Measurements from ENCODE around the gene PATL2. TPM values are rescaled to one million over a fixed set of nuclear protein-coding genes. Genes with fewer than 3 reads are reported as not detected.

The PATL2 gene
- total RNA-seq, 1 experiment from 2014 or later = 1.2 TPM

DNA sequence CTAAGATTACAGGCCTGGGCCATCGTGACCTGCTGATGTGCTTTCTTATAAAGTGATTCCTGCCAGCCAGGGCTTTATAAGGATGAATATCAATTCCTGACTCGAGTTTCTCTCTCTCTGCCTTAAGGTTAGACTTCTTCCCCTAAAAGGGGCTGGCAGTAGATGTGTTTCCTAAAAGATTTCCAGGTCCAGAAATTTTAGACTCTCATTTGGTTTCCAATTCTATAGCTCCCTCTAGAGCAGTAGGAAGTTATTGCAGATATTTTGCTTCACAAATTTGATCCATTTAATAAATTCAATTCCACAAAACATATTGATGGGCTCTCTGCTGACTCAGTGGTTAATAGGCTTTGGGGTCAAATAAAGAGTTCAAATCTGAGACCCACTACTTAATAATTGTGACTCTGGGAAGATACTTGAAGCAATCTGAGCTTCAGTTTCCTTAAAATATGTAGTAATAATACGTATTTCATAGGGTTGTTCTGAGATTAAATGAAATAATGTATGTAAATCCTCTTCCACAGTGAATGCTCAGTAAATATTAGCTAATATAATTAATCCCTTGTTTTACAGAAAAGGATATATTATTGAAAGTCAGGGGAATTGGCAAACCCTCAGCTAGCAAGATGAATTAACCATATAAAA is 27.3 kb upstream of the PATL2 start:
- no TSS peak for BruUV-seq (replicated peaks)
- peak; percentile 85 for DNase-seq (ENCODE audit: low spot score)
- TF ChIP-seq CTCF (conservative IDR thresholded peaks at IDR 0.05; ENCODE audit: low read depth, low read length) = peak; percentile 81
- TF ChIP-seq EZH2 (IDR thresholded peaks at IDR 0.05; ENCODE audit: borderline replicate concordance, low read depth, low read length, poor library complexity, severe bottlenecking) = no peak
- Histone ChIP-seq H3K4me1 (ENCODE audit: insufficient read depth, low read length, poor library complexity, severe bottlenecking) (peaks cover 30% of the 10 kb centered on the region), H3K4me3 (ENCODE audit: low read depth, low read length, poor library complexity, severe bottlenecking) (no peak overlapping the region), H3K27me3 (replicated peaks; ENCODE audit: insufficient read depth, low read depth, low read length, poor library complexity) (no peaks in the 10 kb centered on the region), H3K36me3 (ENCODE audit: insufficient read depth, low read length, poor library complexity, severe bottlenecking) (no peaks in the 10 kb centered on the region), H3K9me3 (ENCODE audit: low read depth, low read length, poor library complexity, severe bottlenecking) (no peaks in the 10 kb centered on the region), H3K27ac (ENCODE audit: low read depth, low read length, poor library complexity, severe bottlenecking) (no peak overlapping the region)
- ChIA-PET POLR2A (ENCODE audit: low non-redundant PET) (interaction anchor here (1.3 kb wide), 1 partner anchor 25 kb away, joined by 4 read pairs; no protein-coding TSS in a partner anchor), CTCF (interaction anchor here (1.0 to 3.3 kb wide), 6 partner anchors 12 to 159 kb away, joined by 3 to 17 read pairs (median 11); partner anchors contain the start of gene SPG11)
- intact Hi-C loops (cut with micrococcal nuclease; ENCODE audit: unreplicated experiment) = loop anchor here (1.0 to 2.0 kb wide), 2 partner anchors 75 to 154 kb away; partner anchors contain the start of gene SPG11

DNA sequence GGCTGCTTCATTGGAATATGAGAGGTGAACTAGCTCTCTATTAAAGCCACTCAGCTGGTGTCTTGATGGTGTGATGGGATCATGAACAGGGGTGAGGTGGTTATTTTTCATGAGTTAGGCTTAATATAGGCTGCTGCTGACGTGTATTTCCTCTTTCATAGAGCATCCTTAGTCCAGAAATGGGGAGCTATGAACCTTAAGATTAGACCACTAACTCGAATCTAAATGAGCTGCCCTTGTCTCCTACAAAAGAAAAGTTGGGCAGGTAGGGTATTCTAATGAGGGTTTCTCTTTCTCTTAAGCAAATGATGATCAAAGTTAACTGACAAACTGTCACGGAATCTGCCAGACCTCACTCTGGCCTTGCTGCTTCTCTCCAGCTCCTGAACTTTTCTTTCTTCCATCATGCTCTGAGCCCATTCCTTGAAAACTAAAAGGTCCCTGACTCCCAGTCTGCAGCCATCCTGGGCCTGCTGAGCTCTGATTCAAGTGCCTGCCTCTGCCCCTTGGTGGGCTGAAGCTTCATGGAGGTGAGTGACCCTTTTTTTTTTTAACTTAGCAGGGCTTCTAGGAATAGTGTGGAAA is 25.1 kb upstream of the PATL2 start, which contains the start of gene TRIM69:
TSS of gene TRIM69 (plus strand) at position 348 of the 585 bp plus-strand sequence. CDS start at position 525, 177 bp downstream.
- no peak within 1 kb of the TSS for H3K4me3 ChIP-seq (ENCODE audit: low read depth, low read length, poor library complexity, severe bottlenecking)
- ChIA-PET POLR2A (ENCODE audit: low non-redundant PET) (interaction anchor here (1.3 kb wide), 1 partner anchor 72 kb away, joined by 9 read pairs; no protein-coding TSS in a partner anchor), CTCF (interaction anchor here (0.7 to 3.3 kb wide), 5 partner anchors 19 to 382 kb away, joined by 3 to 17 read pairs (median 5); partner anchors contain the start of gene SPG11)
- peaks cover 15% of the 10 kb centered on the region for H3K36me3 ChIP-seq (ENCODE audit: insufficient read depth, low read length, poor library complexity, severe bottlenecking)
- intact Hi-C loops (cut with micrococcal nuclease; ENCODE audit: unreplicated experiment) = loop anchor here (2.0 kb wide), 1 partner anchor 79 kb away; no protein-coding TSS in a partner anchor
- H3K9me3 ChIP-seq (ENCODE audit: low read depth, low read length, poor library complexity, severe bottlenecking) = no peaks in the 10 kb centered on the region
- H3K4me1 ChIP-seq (ENCODE audit: insufficient read depth, low read length, poor library complexity, severe bottlenecking) = peaks cover 35% of the 10 kb centered on the region
- H3K27me3 ChIP-seq (replicated peaks; ENCODE audit: insufficient read depth, low read depth, low read length, poor library complexity) = no peaks in the 10 kb centered on the region
- peak within 1 kb of the TSS; percentile 78 for H3K27ac ChIP-seq (ENCODE audit: low read depth, low read length, poor library complexity, severe bottlenecking)
- no TSS peak for BruUV-seq (replicated peaks)
- TF ChIP-seq CTCF (conservative IDR thresholded peaks at IDR 0.05; ENCODE audit: low read depth, low read length) (no peak), EZH2 (IDR thresholded peaks at IDR 0.05; ENCODE audit: borderline replicate concordance, low read depth, low read length, poor library complexity, severe bottlenecking) (no peak)
- no peak for DNase-seq (ENCODE audit: low spot score)

GRCh38 chr15:44735482-44736180 is 24.5 kb upstream of the PATL2 start:
- Histone ChIP-seq H3K27me3 (replicated peaks; ENCODE audit: insufficient read depth, low read depth, low read length, poor library complexity) (no peaks in the 10 kb centered on the region), H3K36me3 (ENCODE audit: insufficient read depth, low read length, poor library complexity, severe bottlenecking) (peaks cover 17% of the 10 kb centered on the region), H3K4me1 (ENCODE audit: insufficient read depth, low read length, poor library complexity, severe bottlenecking) (peaks cover 38% of the 10 kb centered on the region), H3K27ac (ENCODE audit: low read depth, low read length, poor library complexity, severe bottlenecking) (peak overlapping the region; percentile 78), H3K4me3 (ENCODE audit: low read depth, low read length, poor library complexity, severe bottlenecking) (no peak overlapping the region), H3K9me3 (ENCODE audit: low read depth, low read length, poor library complexity, severe bottlenecking) (no peaks in the 10 kb centered on the region)
- BruUV-seq (replicated peaks) = no TSS peak
- TF ChIP-seq CTCF (conservative IDR thresholded peaks at IDR 0.05; ENCODE audit: low read depth, low read length) (no peak), EZH2 (IDR thresholded peaks at IDR 0.05; ENCODE audit: borderline replicate concordance, low read depth, low read length, poor library complexity, severe bottlenecking) (no peak)
- ChIA-PET POLR2A (ENCODE audit: low non-redundant PET) (interaction anchor here (0.7 to 1.3 kb wide), 2 partner anchors 66 to 71 kb away, joined by 9 to 10 read pairs; no protein-coding TSS in a partner anchor), CTCF (interaction anchor here (0.9 to 3.3 kb wide), 4 partner anchors 22 to 382 kb away, joined by 4 to 17 read pairs (median 8); partner anchors contain the start of gene SPG11)
- peak; percentile 45 for DNase-seq (ENCODE audit: low spot score)
- intact Hi-C loops (cut with micrococcal nuclease; ENCODE audit: unreplicated experiment) = loop anchor here (2.0 kb wide), 1 partner anchor 79 kb away; no protein-coding TSS in a partner anchor
